NCI-H1417 (cell line): ENCODE measurements around the gene PPP1R16B.

Experiments
- DNase-seq, 3 experiments: peaks; one replicate each; lab custom pipeline; 2025; lab: John Stamatoyannopoulos, UW

PPP1R16B gene

DNA sequence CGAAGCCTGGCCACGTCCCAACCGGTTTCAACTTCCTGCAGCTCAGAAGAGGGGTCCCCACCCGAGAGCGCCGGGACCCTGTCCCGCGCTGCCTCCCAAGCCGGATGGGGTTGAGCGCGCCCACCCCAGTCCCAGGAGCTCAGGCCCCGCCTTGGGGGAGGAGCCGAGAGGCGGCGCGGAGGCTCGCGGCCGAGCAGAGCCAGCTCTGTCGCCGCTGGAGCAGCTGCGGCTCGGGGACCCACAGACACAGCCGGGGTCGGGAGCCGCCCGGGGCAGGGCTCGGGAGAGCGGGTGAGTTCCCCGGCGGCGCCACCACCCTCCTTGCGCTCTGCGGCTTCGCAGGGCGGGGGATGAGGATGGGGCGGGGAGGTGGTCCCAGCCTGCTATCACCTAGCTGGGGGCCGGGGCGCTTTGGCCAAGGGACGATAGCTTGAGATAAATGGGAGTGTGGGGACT, at the start of gene PPP1R16B:
TSS of gene PPP1R16B (plus strand) at position 196 of the 456 bp plus-strand sequence. CDS start 30,229 bp downstream, outside the sequence.
- DNase-seq, result peak; percentile 36 to 60 (median 56)

GRCh38 chr20:38757145-38757775, 48.2 kb upstream of the PPP1R16B start:
- DNase-seq, result no peak

DNA sequence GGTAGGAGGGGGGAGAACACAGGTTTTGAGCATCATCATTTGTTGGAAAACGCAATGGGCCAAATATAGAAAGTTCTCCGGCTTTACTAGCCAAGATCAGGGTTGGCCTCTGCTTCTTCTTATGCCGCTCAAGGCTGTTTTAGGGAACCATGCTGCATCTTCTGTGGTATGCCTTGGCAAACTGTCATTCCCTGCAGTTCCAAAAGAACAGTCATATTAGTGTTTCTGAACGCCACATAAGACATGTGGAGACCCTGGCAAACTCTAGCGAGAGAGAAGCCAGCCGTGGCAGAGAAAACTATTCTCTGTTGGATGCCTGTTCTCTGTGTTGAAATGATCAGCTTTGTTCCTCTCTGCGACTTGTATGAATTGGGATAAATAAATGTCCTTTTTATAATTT, 46.4 kb upstream of the PPP1R16B start:
- DNase-seq, result no peak

GRCh38 chr20:38760978-38761377, 44.5 kb upstream of the PPP1R16B start:
- no peak for DNase-seq

DNA sequence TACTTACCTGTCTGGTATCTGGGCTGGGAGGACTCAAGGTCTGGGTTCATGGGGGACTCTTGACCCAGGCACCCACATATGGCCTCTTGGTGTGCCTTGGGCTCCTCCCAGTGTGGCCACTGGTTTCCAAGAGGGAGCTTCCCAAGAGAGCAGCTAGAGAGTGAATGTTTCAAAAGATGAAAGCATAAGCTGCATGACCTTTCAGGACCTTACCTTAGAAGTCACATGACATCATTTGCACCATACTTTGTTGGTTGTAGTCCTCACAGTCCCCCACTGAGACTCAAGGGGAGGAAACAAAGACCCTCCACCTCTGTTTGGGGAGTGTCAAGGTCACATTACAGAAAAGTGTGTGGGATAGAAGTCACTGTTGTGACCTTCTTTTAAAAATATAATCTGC, 43.3 kb upstream of the PPP1R16B start:
- no peak for DNase-seq

- no peak for DNase-seq
Observed at GRCh38 chr20:38763616-38764015, 41.9 kb upstream of the PPP1R16B start.

GRCh38 chr20:38764567-38765318, 40.8 kb upstream of the PPP1R16B start:
- no peak for DNase-seq

- no peak for DNase-seq
Observed at GRCh38 chr20:38766071-38766470, 39.4 kb upstream of the PPP1R16B start.

GRCh38 chr20:38769376-38770295, 35.9 kb upstream of the PPP1R16B start:
- no peak for DNase-seq

- no peak for DNase-seq
Observed at GRCh38 chr20:38770546-38770945, 35.0 kb upstream of the PPP1R16B start.

- DNase-seq, result no peak
Observed at GRCh38 chr20:38770970-38771369, 34.5 kb upstream of the PPP1R16B start.

GRCh38 chr20:38771621-38772020, 33.9 kb upstream of the PPP1R16B start:
- DNase-seq, result no peak

GRCh38 chr20:38774167-38774566, 31.3 kb upstream of the PPP1R16B start:
- no peak for DNase-seq

GRCh38 chr20:38776363-38776762, 29.1 kb upstream of the PPP1R16B start:
- DNase-seq, result no peak

DNA sequence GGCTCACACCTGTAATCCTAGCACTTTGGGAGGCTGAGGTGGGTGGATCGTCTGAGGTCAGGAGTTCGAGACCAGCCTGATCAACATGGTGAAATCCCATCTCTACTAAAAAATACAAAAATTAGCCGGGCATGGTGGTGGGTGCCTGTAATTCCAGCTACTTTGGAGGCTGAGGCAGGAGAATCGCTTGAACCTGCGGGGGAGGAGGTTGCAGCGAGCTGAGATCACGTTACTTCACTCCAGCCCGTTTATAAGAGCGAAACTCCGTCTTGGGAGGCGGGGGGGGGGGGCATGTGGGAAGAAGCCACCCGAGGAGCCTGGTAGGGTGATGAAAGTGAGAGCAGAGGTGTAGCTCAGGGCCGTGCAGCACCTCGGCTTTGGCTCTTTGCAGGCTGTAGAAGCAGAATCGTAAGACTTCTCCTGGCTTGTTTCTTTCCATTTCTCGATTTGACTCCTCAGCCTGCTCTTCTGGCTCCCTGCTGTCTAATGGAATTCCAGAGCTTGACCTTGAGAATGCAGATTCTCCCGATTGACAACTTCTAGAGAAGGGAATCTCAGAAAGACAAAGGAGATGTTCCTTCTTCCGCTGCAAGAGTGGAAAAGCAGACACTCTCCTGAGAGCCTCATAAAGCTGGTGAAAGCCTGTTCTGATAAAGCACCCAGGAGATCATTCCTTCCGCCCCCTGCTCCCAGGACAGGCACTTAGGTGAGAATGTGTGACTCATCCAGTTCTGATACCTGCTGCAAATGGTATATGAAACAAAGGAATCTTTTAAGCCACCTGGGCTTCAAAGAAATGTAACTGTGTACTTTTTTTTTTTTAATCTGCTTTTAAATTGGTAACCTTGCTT, 26.0 kb upstream of the PPP1R16B start:
- DNase-seq, result peak in 1 of 3 experiments; percentile 10

DNA sequence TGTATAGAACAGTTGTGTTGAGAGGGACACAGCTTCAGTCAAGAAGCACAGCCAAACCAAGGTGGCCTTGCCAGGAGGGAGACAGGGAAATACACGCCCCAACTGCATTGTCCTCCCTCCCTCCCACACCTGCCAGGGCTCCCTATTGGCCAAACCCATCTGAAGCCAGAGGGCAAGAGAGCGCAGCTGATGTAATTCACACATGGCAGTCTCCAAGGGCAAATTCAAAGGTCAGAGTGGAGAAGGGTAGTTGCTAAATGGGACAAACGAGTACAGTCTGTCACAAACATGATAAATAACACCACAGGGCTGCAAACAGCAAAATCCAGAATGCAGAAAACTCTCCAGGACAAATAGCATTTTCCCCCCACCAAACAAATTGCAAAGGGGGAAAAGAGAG, 23.2 kb upstream of the PPP1R16B start:
- DNase-seq, result no peak

DNA sequence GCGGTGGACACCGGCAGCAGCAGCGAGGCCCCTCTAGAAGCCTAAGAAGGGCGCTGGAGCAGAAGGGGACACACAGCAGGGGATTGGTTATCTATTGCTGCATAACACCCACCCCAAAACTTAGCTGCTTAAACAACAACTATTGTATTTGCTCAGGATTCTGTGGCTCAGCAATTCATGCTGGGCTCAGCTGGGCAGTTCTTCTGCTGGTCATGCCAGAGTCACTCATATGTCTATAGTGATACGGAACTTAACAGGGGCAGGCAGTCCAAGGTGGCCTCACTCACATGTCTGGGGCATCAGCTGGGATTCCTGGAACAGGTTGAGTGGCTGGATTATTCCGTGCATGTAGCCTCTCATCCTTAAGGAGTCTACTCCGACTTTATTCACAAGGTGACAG, 17.6 kb upstream of the PPP1R16B start:
- DNase-seq, result no peak

DNA sequence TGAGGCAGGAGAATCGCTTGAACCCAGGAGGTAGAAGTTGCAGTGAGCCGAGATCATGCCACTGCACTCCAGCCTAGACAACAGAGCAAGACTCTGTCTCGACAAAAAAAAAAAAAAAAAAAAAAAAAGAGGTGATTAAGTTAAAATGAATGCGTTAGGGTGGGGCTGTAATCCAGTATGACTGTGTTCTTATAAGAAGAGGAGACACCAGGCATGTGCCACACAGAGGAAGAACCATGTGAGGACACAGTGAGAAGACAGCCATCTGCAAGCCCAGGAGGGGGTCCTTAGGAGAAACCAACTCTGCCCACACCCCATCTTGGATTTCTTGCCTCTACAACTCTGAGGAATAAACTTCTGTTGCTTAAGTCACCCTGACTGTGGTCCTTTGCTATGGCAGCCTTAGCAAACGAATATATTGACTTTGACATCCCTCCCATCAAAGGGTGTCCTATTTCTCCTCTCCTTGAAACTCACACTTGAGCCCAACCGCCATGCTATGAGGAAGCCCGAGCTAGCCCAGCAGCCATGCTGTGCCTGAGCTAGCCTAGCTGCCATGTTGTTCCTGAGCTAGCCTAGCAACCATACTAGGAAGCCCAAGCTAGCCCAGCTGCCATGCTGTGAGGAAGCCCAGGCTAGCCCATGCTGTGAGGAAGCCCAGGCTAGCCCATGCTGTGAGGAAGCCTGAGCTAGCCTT, 15.8 kb upstream of the PPP1R16B start:
- DNase-seq, result no peak

DNA sequence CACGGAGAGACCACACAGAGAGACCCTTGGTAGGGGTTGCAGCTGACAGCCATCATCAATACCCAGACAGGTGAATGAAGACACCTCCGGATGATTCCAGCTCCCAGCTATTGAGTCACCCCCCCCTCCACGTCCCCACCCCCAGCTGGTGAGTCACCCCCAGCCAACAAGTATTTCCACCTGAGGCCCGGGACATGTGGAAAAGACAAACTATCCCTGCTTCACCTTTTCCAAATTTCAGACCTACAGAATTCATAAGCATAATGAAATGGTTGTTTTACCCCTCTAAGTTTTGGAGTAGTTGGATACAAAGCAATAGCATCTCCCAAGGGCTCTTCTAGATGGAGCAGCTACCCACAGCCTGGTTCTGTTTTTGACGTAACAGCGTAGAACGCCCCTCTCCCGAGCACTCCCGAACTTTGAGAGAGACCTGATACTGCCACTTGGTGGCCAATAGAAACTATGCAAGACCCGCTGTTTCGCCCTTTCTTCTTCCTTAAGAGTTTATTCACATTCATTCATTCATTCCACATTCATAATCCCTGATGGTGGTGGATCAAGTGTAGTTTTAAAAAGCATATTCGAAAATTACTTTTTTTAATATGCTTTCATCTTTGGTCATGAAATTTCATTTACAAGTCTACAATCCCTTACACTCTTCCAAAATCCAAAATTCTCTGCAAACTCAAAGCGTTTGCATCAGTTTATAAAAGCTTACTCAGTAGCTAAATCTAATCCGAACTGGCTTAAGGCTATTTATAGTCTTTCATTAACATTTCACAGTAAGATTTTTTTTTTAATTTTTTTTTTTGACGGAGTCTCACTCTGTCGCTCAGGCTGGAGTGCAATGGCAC, 15.1 kb upstream of the PPP1R16B start:
- peak in 2 of 3 experiments; percentile 44 to 73 for DNase-seq

- no peak for DNase-seq
Observed at GRCh38 chr20:38791291-38791690, 14.2 kb upstream of the PPP1R16B start.
